Measurements from ENCODE around the gene IFFO2.

DNA sequence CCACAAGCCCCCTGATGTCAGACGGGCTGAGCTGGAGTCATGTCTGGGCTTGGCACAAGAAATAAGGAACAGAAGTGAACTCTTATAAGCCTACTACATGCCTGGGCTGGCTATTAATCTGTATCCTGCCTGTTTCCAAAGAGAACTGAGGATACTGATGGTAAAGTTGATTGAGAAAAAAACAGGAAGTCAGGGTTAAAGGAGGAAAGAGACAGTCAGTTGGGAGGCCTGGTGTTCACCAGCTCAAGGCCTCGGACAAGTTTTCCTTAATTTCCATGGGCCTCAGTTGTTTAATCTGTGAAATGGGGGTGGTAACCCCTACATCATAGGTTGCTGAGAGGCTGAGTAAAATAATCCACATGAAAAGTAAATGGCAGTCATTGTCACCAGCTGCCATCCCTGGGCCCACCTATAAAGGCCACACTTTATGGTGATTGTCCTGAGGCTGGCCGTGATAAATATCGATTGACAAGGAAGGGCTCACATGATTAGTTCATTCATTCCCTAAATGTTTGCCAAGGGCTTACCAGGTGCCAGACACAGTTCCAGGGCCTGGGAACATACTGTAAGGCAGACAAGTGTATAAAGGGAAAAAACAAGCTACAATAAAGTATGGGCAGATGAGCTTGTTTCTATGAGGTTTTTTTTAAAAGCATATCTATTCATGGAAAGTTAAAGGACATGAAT is 57.0 kb downstream of the IFFO2 start:
- TF ChIP-seq SIN3A (IDR thresholded peaks at IDR 0.05; ENCODE audit: borderline replicate concordance, low read depth, low read length) (no peak), FOSL2 (IDR thresholded peaks at IDR 0.05; ENCODE audit: borderline replicate concordance, low read depth) (no peak), GABPA (IDR thresholded peaks at IDR 0.05; ENCODE audit: low read depth) (no peak), EZH2phosphoT487 (IDR thresholded peaks at IDR 0.05; ENCODE audit: borderline replicate concordance, low read depth) (no peak), JUND (IDR thresholded peaks at IDR 0.05) (no peak), POLR2AphosphoS5 (IDR thresholded peaks at IDR 0.05; ENCODE audit: low read depth, low read length) (no peak), SMC3 (IDR thresholded peaks at IDR 0.05; ENCODE audit: low read depth, low read length) (no peak), TAF1 (IDR thresholded peaks at IDR 0.05; ENCODE audit: borderline replicate concordance, low read depth, low read length) (no peak)
- TF ChIP-seq, protein P1, sequence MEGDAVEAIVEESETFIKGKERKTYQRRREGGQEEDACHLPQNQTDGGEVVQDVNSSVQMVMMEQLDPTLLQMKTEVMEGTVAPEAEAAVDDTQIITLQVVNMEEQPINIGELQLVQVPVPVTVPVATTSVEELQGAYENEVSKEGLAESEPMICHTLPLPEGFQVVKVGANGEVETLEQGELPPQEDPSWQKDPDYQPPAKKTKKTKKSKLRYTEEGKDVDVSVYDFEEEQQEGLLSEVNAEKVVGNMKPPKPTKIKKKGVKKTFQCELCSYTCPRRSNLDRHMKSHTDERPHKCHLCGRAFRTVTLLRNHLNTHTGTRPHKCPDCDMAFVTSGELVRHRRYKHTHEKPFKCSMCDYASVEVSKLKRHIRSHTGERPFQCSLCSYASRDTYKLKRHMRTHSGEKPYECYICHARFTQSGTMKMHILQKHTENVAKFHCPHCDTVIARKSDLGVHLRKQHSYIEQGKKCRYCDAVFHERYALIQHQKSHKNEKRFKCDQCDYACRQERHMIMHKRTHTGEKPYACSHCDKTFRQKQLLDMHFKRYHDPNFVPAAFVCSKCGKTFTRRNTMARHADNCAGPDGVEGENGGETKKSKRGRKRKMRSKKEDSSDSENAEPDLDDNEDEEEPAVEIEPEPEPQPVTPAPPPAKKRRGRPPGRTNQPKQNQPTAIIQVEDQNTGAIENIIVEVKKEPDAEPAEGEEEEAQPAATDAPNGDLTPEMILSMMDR (IDR thresholded peaks at IDR 0.05), result no peak
- TF ChIP-seq, protein P2, sequence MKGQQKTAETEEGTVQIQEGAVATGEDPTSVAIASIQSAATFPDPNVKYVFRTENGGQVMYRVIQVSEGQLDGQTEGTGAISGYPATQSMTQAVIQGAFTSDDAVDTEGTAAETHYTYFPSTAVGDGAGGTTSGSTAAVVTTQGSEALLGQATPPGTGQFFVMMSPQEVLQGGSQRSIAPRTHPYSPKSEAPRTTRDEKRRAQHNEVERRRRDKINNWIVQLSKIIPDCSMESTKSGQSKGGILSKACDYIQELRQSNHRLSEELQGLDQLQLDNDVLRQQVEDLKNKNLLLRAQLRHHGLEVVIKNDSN (IDR thresholded peaks at IDR 0.05; ENCODE audit: borderline replicate concordance, low read depth), result no peak
- TF ChIP-seq, protein P3, sequence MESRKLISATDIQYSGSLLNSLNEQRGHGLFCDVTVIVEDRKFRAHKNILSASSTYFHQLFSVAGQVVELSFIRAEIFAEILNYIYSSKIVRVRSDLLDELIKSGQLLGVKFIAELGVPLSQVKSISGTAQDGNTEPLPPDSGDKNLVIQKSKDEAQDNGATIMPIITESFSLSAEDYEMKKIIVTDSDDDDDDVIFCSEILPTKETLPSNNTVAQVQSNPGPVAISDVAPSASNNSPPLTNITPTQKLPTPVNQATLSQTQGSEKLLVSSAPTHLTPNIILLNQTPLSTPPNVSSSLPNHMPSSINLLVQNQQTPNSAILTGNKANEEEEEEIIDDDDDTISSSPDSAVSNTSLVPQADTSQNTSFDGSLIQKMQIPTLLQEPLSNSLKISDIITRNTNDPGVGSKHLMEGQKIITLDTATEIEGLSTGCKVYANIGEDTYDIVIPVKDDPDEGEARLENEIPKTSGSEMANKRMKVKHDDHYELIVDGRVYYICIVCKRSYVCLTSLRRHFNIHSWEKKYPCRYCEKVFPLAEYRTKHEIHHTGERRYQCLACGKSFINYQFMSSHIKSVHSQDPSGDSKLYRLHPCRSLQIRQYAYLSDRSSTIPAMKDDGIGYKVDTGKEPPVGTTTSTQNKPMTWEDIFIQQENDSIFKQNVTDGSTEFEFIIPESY (IDR thresholded peaks at IDR 0.05; ENCODE audit: borderline replicate concordance, low read depth), result no peak
- TF ChIP-seq, protein P4, sequence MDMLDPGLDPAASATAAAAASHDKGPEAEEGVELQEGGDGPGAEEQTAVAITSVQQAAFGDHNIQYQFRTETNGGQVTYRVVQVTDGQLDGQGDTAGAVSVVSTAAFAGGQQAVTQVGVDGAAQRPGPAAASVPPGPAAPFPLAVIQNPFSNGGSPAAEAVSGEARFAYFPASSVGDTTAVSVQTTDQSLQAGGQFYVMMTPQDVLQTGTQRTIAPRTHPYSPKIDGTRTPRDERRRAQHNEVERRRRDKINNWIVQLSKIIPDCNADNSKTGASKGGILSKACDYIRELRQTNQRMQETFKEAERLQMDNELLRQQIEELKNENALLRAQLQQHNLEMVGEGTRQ (IDR thresholded peaks at IDR 0.05; ENCODE audit: borderline replicate concordance, low read depth, low read length), result no peak

Data from SK-N-SH (cell line).